Left ventricle myocardium inferior (tissue), 1 donor: ENCODE results near the gene IL1RAPL1. TPM values are rescaled to one million over a fixed set of nuclear protein-coding genes. Genes with fewer than 3 reads are reported as not detected.

Source experiments
- DNase-seq: peaks from one replicate; pipeline ENCODE4 v3.0.0-alpha.2; 2020
- H3K27ac ChIP-seq: fragments of 200-600 bp; replicated peaks from 2 replicates; pipeline ENCODE4 v1.8.0; 2021
- H3K27me3 ChIP-seq: fragments of 200-600 bp; 2 replicates; pipeline ENCODE4 v1.8.0; 2021; ENCODE audit warnings: low read depth
- H3K36me3 ChIP-seq: fragments of 200-600 bp; 2 replicates; pipeline ENCODE4 v1.8.0; 2021
- H3K4me1 ChIP-seq: fragments of 200-600 bp; 2 replicates; pipeline ENCODE4 v1.8.0; 2021
- H3K4me3 ChIP-seq: fragments of 200-600 bp; 2 replicates; pipeline ENCODE4 v1.8.0; 2021; ENCODE audit warnings: mild to moderate bottlenecking, moderate library complexity
- H3K9me3 ChIP-seq: fragments of 200-600 bp; replicated peaks from 2 replicates; pipeline ENCODE4 v1.8.0; 2021
- CTCF ChIP-seq: fragments of 200-600 bp; IDR thresholded peaks from 2 replicates; pipeline ENCODE4 v1.8.0; 2021; ENCODE audit warnings: antibody characterized with exemption, mild to moderate bottlenecking, borderline replicate concordance
- intact Hi-C: fragments of 100-400 bp; cut with micrococcal nuclease; formaldehyde crosslinking; loops from one replicate; pipeline ENCODE4 v1.11.0; 2022
- total RNA-seq: library from RNA; stranded (reverse); fragmentation: NEBNext Ultra II Directional; extraction: Animal tissue kit (Norgen Biotek cat#: 25700); gene quantifications from one replicate; pipeline ENCODE4 v1.2.1, GENCODE V29; 2021
- donor health status: DM: no; HTN: yes; CAD: no; lungs with severe emphysema.

The IL1RAPL1 gene
- total RNA-seq, 1 donor from 2014 or later: 1.9 TPM

GRCh38 chrX:29826742-29827141 is 1239.5 kb downstream of the IL1RAPL1 start:
- intact Hi-C loops: no loop called here
- no peaks in the 10 kb centered on the region for H3K4me1 ChIP-seq
- no peak overlapping the region for H3K4me3 ChIP-seq
- TF ChIP-seq CTCF: no peak
- H3K9me3 ChIP-seq: no peaks in the 10 kb centered on the region
- DNase-seq: no peak
- no peak overlapping the region for H3K27ac ChIP-seq
- no peaks in the 10 kb centered on the region for H3K27me3 ChIP-seq
- H3K36me3 ChIP-seq: no peaks in the 10 kb centered on the region

GRCh38 chrX:29834311-29834710 is 1247.1 kb downstream of the IL1RAPL1 start:
- intact Hi-C loops: no loop called here
- no peaks in the 10 kb centered on the region for H3K9me3 ChIP-seq
- no peaks in the 10 kb centered on the region for H3K27me3 ChIP-seq
- H3K36me3 ChIP-seq: no peaks in the 10 kb centered on the region
- no peak for TF ChIP-seq CTCF
- DNase-seq: no peak
- H3K4me3 ChIP-seq: no peak overlapping the region
- no peaks in the 10 kb centered on the region for H3K4me1 ChIP-seq
- H3K27ac ChIP-seq: no peak overlapping the region

GRCh38 chrX:29834764-29835163 is 1247.5 kb downstream of the IL1RAPL1 start:
- no peaks in the 10 kb centered on the region for H3K4me1 ChIP-seq
- no peaks in the 10 kb centered on the region for H3K36me3 ChIP-seq
- intact Hi-C loops: no loop called here
- no peak for TF ChIP-seq CTCF
- H3K4me3 ChIP-seq: no peak overlapping the region
- H3K27ac ChIP-seq: no peak overlapping the region
- H3K27me3 ChIP-seq: no peaks in the 10 kb centered on the region
- DNase-seq: no peak
- no peaks in the 10 kb centered on the region for H3K9me3 ChIP-seq

GRCh38 chrX:29841750-29842149 is 1254.5 kb downstream of the IL1RAPL1 start:
- no peak for DNase-seq
- intact Hi-C loops: no loop called here
- TF ChIP-seq CTCF: no peak
- H3K4me3 ChIP-seq: no peak overlapping the region
- no peaks in the 10 kb centered on the region for H3K27me3 ChIP-seq
- no peaks in the 10 kb centered on the region for H3K4me1 ChIP-seq
- no peaks in the 10 kb centered on the region for H3K9me3 ChIP-seq
- H3K36me3 ChIP-seq: no peaks in the 10 kb centered on the region
- H3K27ac ChIP-seq: no peak overlapping the region

GRCh38 chrX:29842552-29842951 is 1255.3 kb downstream of the IL1RAPL1 start:
- TF ChIP-seq CTCF: no peak
- intact Hi-C loops: no loop called here
- H3K27ac ChIP-seq: no peak overlapping the region
- H3K27me3 ChIP-seq: no peaks in the 10 kb centered on the region
- no peak overlapping the region for H3K4me3 ChIP-seq
- no peaks in the 10 kb centered on the region for H3K36me3 ChIP-seq
- H3K4me1 ChIP-seq: no peaks in the 10 kb centered on the region
- H3K9me3 ChIP-seq: no peaks in the 10 kb centered on the region
- DNase-seq: no peak
